ENCODE measurements around the gene GRIN3B. TPM values are rescaled to one million over a fixed set of nuclear protein-coding genes. Genes with fewer than 3 reads are reported as not detected.

Gene GRIN3B
- total RNA-seq, 2 donors from 2014 or later, result 2.0 TPM

- no peaks in the 10 kb centered on the region for H3K27me3 Mint-ChIP-seq (ENCODE audit: insufficient read depth)
- Histone ChIP-seq H3K9me3 (ENCODE audit: control insufficient read depth, low read length) (no peaks in the 10 kb centered on the region), H3K36me3 (ENCODE audit: control insufficient read depth, insufficient read depth, low read length) (peaks cover 46% of the 10 kb centered on the region), H3K27ac (ENCODE audit: low read depth, low read length) (no peak overlapping the region), H3K4me3 (ENCODE audit: low read length) (no peak overlapping the region), H3K27me3 (ENCODE audit: control insufficient read depth, insufficient read depth, low read length, poor library complexity, severe bottlenecking) (no peaks in the 10 kb centered on the region), H3K4me1 (ENCODE audit: control insufficient read depth, insufficient read depth, low read length) (no peaks in the 10 kb centered on the region), H3K9ac (ENCODE audit: extremely low read depth, low read length, poor library complexity, severe bottlenecking) (no peak overlapping the region)
- peak; percentile 29 for TF ChIP-seq CTCF (conservative IDR thresholded peaks at IDR 0.05)
- no peaks in the 10 kb centered on the region for H3K9me3 Mint-ChIP-seq
- H3K4me3 Mint-ChIP-seq, result no peak overlapping the region
- WGBS, 2 experiments (ENCODE audit: insufficient coverage in 1 of 2, insufficient read length in 1 of 2), result 95% methylated on average over 15 to 22 of the region's 22 CpGs
- peaks cover 7% of the 10 kb centered on the region for H3K4me1 Mint-ChIP-seq
- H3K27ac Mint-ChIP-seq, result no peak overlapping the region
- H3K36me3 Mint-ChIP-seq (ENCODE audit: low read depth), result peaks cover 47% of the 10 kb centered on the region
- DNase-seq, result peak; percentile 48
These were observed 37.4 kb downstream of the GRIN3B start for GRCh38 chr19:1037621-1038064.

GRCh38 chr19:1038978-1039645 lies 38.9 kb downstream of the GRIN3B start:
- WGBS, 2 experiments (ENCODE audit: insufficient coverage in 1 of 2, insufficient read length in 1 of 2), result 72% methylated on average over 18 to 22 of the region's 22 CpGs
- peak overlapping the region; percentile 59 for H3K27ac Mint-ChIP-seq

More at GRCh38 chr19:1038978-1039645, 38.9 kb downstream of the GRIN3B start:
- Histone ChIP-seq H3K4me3 (ENCODE audit: low read length) (peak overlapping the region; percentile 91), H3K9me3 (ENCODE audit: control insufficient read depth, low read length) (no peaks in the 10 kb centered on the region), H3K9ac (ENCODE audit: extremely low read depth, low read length, poor library complexity, severe bottlenecking) (peak overlapping the region; percentile 35), H3K4me1 (ENCODE audit: control insufficient read depth, insufficient read depth, low read length) (no peaks in the 10 kb centered on the region), H3K27ac (ENCODE audit: low read depth, low read length) (no peak overlapping the region), H3K27me3 (ENCODE audit: control insufficient read depth, insufficient read depth, low read length, poor library complexity, severe bottlenecking) (no peaks in the 10 kb centered on the region), H3K36me3 (ENCODE audit: control insufficient read depth, insufficient read depth, low read length) (peaks cover 41% of the 10 kb centered on the region)
- no peaks in the 10 kb centered on the region for H3K27me3 Mint-ChIP-seq (ENCODE audit: insufficient read depth)
- H3K36me3 Mint-ChIP-seq (ENCODE audit: low read depth), result peaks cover 39% of the 10 kb centered on the region
- peak overlapping the region; percentile 82 for H3K4me3 Mint-ChIP-seq
- H3K4me1 Mint-ChIP-seq, result peaks cover 7% of the 10 kb centered on the region
- DNase-seq, result peak; percentile 76
- H3K9me3 Mint-ChIP-seq, result no peaks in the 10 kb centered on the region
- TF ChIP-seq CTCF (conservative IDR thresholded peaks at IDR 0.05), result no peak

Data from endodermal cell (in vitro differentiated cells).